OCI-LY3 (cell line): Measurements from ENCODE around the gene DCUN1D3.

Experiments
- CTCF ChIP-seq: fragments of 200-600, 300-600 bp; sonication (generic); IDR thresholded peaks from 2 replicates; pipeline ENCODE4 v1.5.1; 2014; ENCODE audit warnings: antibody characterized with exemption, low read length, low read depth
- EZH2phosphoT487 ChIP-seq: fragments of 200-600 bp; shearing (Covaris generic); IDR thresholded peaks from 2 replicates; pipeline ENCODE4 v1.6.1; 2018; ENCODE audit warnings: antibody characterized with exemption, mixed run types, low read depth

GRCh38 chr16:20846551-20846950 lies 53.6 kb downstream of the DCUN1D3 start:
- TF ChIP-seq CTCF, result no peak
- TF ChIP-seq EZH2phosphoT487, result no peak
